ENCODE measurements around the gene GNAI2.

DNA sequence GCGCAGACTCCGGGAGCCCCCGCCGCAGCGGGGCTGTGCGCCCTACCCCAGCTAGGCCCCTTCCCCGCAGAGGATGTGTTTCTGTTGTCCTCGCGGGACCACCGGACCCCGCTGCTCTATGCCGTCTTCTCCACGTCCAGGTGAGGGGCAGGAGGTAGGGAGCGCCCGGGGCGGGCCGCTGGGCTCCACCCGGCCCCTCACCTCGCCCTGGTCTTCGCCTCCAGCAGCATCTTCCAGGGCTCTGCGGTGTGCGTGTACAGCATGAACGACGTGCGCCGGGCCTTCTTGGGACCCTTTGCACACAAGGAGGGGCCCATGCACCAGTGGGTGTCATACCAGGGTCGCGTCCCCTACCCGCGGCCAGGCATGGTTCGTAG lies 37.7 kb downstream of the GNAI2 start:
- no peak for TF ChIP-seq TAF1 (IDR thresholded peaks at IDR 0.05; ENCODE audit: low read depth)
- TF ChIP-seq, protein P1, sequence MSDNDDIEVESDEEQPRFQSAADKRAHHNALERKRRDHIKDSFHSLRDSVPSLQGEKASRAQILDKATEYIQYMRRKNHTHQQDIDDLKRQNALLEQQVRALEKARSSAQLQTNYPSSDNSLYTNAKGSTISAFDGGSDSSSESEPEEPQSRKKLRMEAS (IDR thresholded peaks at IDR 0.05), result no peak
